ENCODE data around the gene PLEKHA7.

The PLEKHA7 gene

DNA sequence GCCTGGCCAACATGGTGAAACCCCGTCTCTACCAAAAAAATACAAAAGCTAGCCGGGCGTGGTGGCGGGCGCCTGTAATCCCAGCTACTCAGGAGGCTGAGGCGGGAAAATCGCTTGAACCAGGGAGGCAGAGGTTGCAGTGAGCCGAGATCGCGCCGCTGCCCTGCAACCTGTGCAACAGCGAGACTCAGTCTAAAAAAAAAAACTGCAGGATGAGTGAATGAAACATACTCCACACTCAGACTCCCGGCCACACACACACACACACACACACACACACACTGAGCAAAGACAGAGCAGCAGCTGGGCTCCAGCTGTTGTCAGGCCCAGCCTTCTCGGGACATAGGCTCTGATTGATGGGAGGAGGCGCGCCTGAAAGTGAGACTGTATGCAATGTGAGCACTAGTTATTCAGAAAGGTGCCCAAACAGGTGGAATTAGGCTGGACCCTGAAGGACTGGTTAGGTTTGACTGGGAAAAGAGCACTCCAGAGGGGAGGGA lies 1.5 kb upstream of the PLEKHA7 start:
- H3K9me3 ChIP-seq, result no peaks in the 10 kb centered on the region
- no peak for DNase-seq
- intact Hi-C loops (cut with DNase I; ENCODE audit: low total_unique reads), result loop anchor here (10.0 kb wide), 1 partner anchor 59 kb away; the partner anchor contains the start of gene RPS13
- peaks cover 0 to 11% (median 2%) of the 10 kb centered on the region in 4 donors for H3K4me1 ChIP-seq
- TF ChIP-seq, protein P1, sequence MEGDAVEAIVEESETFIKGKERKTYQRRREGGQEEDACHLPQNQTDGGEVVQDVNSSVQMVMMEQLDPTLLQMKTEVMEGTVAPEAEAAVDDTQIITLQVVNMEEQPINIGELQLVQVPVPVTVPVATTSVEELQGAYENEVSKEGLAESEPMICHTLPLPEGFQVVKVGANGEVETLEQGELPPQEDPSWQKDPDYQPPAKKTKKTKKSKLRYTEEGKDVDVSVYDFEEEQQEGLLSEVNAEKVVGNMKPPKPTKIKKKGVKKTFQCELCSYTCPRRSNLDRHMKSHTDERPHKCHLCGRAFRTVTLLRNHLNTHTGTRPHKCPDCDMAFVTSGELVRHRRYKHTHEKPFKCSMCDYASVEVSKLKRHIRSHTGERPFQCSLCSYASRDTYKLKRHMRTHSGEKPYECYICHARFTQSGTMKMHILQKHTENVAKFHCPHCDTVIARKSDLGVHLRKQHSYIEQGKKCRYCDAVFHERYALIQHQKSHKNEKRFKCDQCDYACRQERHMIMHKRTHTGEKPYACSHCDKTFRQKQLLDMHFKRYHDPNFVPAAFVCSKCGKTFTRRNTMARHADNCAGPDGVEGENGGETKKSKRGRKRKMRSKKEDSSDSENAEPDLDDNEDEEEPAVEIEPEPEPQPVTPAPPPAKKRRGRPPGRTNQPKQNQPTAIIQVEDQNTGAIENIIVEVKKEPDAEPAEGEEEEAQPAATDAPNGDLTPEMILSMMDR (IDR thresholded peaks at IDR 0.05), result no peak
- no peaks in the 10 kb centered on the region for H3K27me3 ChIP-seq
- no peak overlapping the region for H3K27ac ChIP-seq
- H3K4me3 ChIP-seq, result no peak overlapping the region
- H3K36me3 ChIP-seq, result no peaks in the 10 kb centered on the region

DNA sequence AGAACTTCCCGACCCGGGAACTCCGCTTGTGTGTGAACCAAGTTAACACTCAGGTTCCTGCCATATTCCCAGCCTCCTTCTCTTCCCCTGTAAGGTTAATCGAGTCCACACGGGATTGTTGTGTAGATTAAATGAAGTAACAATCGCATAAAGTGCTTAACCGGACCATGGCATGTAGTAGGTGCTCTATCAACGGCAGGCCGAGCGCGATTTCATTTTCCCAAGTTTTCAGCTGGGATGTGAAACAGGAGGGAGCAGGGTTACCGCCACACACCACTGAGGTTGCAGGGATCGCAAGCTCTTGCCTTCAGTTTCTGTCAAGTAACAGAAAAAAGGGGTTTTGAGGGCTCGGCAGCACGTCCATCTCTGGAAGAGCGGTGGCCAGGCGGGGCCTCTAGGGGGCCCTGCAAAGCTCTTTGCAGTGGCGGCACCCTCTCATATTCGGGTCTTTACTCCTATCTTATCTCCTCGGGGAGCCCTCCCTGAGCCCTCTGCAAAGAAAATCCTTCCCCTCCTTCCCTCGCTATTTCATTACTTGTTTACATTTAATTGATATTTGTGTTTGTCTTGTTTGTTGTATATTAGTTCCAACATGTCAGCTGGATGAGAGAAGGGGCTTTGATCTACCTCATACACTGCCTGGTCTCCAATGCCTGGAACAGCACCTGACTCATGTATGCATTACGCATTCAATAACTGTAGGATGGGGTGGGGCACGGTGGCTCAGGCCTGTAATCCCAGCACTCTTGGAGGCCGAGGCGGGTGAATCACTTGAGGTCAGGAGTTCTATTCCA lies 816 bp upstream of the PLEKHA7 start:
- H3K4me3 ChIP-seq, result peak overlapping the region; percentile 68 to 92
- H3K36me3 ChIP-seq, result no peaks in the 10 kb centered on the region
- H3K4me1 ChIP-seq, result peaks cover 0 to 11% (median 2%) of the 10 kb centered on the region in 4 donors
- H3K27ac ChIP-seq, result no peak overlapping the region
- intact Hi-C loops (cut with DNase I; ENCODE audit: low total_unique reads), result loop anchor here (10.0 kb wide), 1 partner anchor 60 kb away; the partner anchor contains the start of gene RPS13
- no peaks in the 10 kb centered on the region for H3K9me3 ChIP-seq
- H3K27me3 ChIP-seq, result no peaks in the 10 kb centered on the region
- TF ChIP-seq, protein P1 (IDR thresholded peaks at IDR 0.05), result peak; percentile 10 to 13
- DNase-seq, result no peak

DNA sequence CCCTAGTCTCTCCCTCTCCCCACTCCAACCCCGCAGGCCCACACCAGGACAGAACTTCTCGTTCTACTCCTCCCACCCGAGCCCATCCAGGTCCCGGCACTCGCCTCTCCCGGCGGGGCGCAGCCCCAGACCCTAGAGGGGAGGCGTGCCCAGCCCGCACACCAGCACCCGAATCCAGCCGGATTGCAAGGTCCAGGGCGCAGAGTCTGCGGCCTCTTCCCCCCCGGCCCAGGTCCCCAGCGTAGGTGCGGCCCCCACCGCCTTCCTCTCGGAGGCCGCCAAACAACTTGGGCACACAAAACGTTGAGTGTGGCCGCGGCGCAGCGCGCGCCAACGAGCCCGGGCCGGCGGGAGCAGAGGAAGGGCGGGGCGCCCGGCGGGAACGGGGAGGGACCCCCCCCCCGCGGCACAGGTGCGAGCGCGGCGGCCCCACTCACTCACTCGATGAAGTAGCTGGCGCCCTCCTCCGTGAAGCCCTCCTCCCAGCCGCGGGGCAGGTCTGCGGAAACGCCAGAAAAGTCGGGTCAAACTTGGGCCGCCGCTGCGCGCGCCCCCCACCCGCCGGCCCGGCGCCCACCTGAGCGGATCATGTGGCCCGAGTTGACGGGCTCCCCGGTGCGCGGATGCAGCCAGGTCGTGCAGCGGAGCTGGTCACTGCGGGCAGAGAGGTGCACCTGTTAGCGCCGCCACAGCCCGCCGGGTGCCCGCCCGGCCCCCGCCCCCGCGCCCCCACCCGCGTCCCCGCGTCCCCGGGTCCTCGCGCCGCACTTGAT lies 480 bp downstream of the PLEKHA7 start:
- DNase-seq, result no peak
- H3K27ac ChIP-seq, result peak overlapping the region; percentile 59 to 73
- H3K9me3 ChIP-seq, result no peaks in the 10 kb centered on the region

DNA sequence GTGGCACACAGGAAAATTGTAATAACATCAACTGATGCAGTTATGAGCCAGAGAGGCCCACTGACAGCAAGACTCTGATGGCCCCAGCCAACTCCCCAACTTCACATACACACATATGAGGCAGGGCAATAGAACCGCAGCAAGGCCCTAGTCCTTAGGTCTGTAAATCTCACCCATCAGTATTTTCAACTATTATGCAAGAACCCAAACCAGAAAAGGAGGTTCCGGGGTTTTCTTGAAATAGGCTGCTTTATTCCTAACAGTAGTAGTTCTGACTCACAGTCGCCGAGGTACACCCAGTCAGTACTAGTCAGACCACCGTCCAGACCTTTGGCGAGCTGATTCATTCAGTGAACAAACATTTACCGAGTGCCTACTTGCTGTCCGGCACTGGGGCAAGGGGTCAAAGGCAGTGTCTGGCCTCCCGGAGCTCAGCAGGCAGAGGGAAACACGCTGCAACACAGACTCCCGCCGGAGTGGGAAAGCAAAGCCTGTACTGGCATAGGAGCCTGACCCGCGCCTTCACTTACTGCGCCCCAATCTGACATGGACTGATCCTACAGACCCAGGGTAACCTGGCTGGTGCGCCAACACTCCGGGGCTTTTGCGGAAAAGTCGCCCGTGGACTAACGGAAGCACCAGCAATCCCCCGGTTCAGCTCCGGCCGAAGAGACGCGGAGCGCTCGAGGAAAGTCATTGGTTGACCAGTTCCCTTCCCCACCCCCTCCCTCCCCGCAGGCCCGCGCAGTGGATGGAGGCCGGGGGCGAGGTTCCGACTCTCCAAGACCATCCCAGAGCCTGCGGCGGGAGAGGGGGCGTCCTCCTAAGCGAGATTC lies 1.3 kb downstream of the PLEKHA7 start:
- peak overlapping the region; percentile 59 to 73 for H3K27ac ChIP-seq
- no peaks in the 10 kb centered on the region for H3K27me3 ChIP-seq
- no peaks in the 10 kb centered on the region for H3K9me3 ChIP-seq
- intact Hi-C loops (cut with DNase I; ENCODE audit: low total_unique reads), result loop anchor here (10.0 kb wide), 1 partner anchor 62 kb away; the partner anchor contains the start of gene RPS13
- TF ChIP-seq, protein P1 (IDR thresholded peaks at IDR 0.05), result no peak
- peak overlapping the region; percentile 68 to 92 for H3K4me3 ChIP-seq
- peak; percentile 31 to 75 for DNase-seq
- peaks cover 0 to 11% (median 2%) of the 10 kb centered on the region in 4 donors for H3K4me1 ChIP-seq
- no peaks in the 10 kb centered on the region for H3K36me3 ChIP-seq

More for the DNA sequence above, 480 bp downstream of the PLEKHA7 start:
- peak overlapping the region; percentile 68 to 92 for H3K4me3 ChIP-seq
- peaks cover 0 to 11% (median 2%) of the 10 kb centered on the region in 4 donors for H3K4me1 ChIP-seq
- H3K36me3 ChIP-seq, result no peaks in the 10 kb centered on the region
- TF ChIP-seq, protein P1 (IDR thresholded peaks at IDR 0.05), result no peak
- H3K27me3 ChIP-seq, result no peaks in the 10 kb centered on the region
- intact Hi-C loops (cut with DNase I; ENCODE audit: low total_unique reads), result loop anchor here (10.0 kb wide), 1 partner anchor 61 kb away; the partner anchor contains the start of gene RPS13

DNA sequence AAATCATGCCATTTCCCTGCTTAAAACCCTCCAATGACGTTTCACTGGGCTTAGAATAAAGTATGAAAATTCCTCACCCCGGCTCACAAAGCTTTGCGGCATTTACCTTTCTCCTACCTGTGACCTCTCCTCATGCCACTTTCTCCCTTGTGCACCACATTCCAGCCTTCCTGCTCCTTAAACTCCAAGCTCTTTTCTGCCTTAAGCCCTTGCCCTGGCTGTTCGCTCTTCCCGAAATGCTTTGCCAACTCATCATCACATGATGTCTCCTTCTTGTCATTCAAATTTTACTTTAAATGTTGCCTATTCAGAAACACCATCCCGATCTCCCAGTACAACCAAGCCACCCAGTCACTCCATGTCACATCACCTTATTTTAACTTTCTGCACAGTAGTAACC lies 2.0 kb downstream of the PLEKHA7 start:
- H3K4me1 ChIP-seq, result peaks cover 0 to 11% (median 2%) of the 10 kb centered on the region in 4 donors
- no peaks in the 10 kb centered on the region for H3K27me3 ChIP-seq
- no peak for DNase-seq
- TF ChIP-seq, protein P1 (IDR thresholded peaks at IDR 0.05), result no peak
- H3K9me3 ChIP-seq, result no peaks in the 10 kb centered on the region
- H3K36me3 ChIP-seq, result no peaks in the 10 kb centered on the region
- no peak overlapping the region for H3K4me3 ChIP-seq
- H3K27ac ChIP-seq, result no peak overlapping the region
- intact Hi-C loops (cut with DNase I; ENCODE audit: low total_unique reads), result loop anchor here (10.0 kb wide), 1 partner anchor 63 kb away; the partner anchor contains the start of gene RPS13

Data from tibial artery (tissue), 4 donors.